Activated CD8-positive, alpha-beta memory T cell treated with anti-CD3 and anti-CD28 coated beads, Interleukin-2, amount 50 U/mL, for 24 hours (primary cell): ENCODE data around the gene FCRL3.
"Not testable (repeated sequence)": the region's sequence is repeated elsewhere in the genome, so short reads cannot be mapped to it uniquely, and the experiment has no call there.

Source experiments
- DNase-seq: peaks from one replicate; pipeline ENCODE4 v3.0.0-alpha.2; 2020; ENCODE audit errors: extremely low read depth

The FCRL3 gene

GRCh38 chr1:157700732-157701131 lies at the start of gene FCRL3:
FCRL3 (minus strand) TSS chr1:157700769; CDS start chr1:157700489, 280 bp downstream.
- no peak for DNase-seq

GRCh38 chr1:157748262-157748817 lies 47.8 kb upstream of the FCRL3 start:
- DNase-seq: no peak

GRCh38 chr1:157739229-157739901 lies 38.8 kb upstream of the FCRL3 start:
- DNase-seq: no peak

- not testable (repeated sequence) for DNase-seq
These were observed 35.4 kb upstream of the FCRL3 start for GRCh38 chr1:157735991-157736390.

- DNase-seq: no peak
These were observed 33.8 kb upstream of the FCRL3 start for GRCh38 chr1:157734321-157734720.

GRCh38 chr1:157732755-157733154 lies 32.2 kb upstream of the FCRL3 start:
- no peak for DNase-seq

- DNase-seq: no peak
These were observed 24.6 kb upstream of the FCRL3 start for GRCh38 chr1:157725221-157725577.

- DNase-seq: no peak
These were observed 24.1 kb upstream of the FCRL3 start for GRCh38 chr1:157724537-157725220.

- DNase-seq: no peak
These were observed 22.6 kb upstream of the FCRL3 start for GRCh38 chr1:157723157-157723556.

- no peak for DNase-seq
These were observed 21.4 kb upstream of the FCRL3 start for GRCh38 chr1:157721985-157722384.

- no peak for DNase-seq
These were observed 15.2 kb upstream of the FCRL3 start for GRCh38 chr1:157715736-157716135.

- DNase-seq: no peak
These were observed 11.2 kb upstream of the FCRL3 start for GRCh38 chr1:157711802-157712201.

GRCh38 chr1:157704878-157705277 lies 4.3 kb upstream of the FCRL3 start:
- no peak for DNase-seq

GRCh38 chr1:157703981-157704380 lies 3.4 kb upstream of the FCRL3 start:
- no peak for DNase-seq

GRCh38 chr1:157702308-157702825 lies 1.8 kb upstream of the FCRL3 start:
- DNase-seq: no peak

GRCh38 chr1:157700305-157700704 lies 264 bp downstream of the FCRL3 start:
- no peak for DNase-seq

- no peak for DNase-seq
These were observed 2.6 kb downstream of the FCRL3 start for GRCh38 chr1:157697781-157698569.

- no peak for DNase-seq
These were observed 3.5 kb downstream of the FCRL3 start for GRCh38 chr1:157696966-157697628.

- DNase-seq: no peak
These were observed 5.2 kb downstream of the FCRL3 start for GRCh38 chr1:157695417-157695816.

GRCh38 chr1:157691285-157691920 lies 9.2 kb downstream of the FCRL3 start:
- DNase-seq: no peak
